ENCODE measurements around the gene AP5Z1. TPM values are rescaled to one million over a fixed set of nuclear protein-coding genes. Genes with fewer than 3 reads are reported as not detected.

Gene AP5Z1, protein sequence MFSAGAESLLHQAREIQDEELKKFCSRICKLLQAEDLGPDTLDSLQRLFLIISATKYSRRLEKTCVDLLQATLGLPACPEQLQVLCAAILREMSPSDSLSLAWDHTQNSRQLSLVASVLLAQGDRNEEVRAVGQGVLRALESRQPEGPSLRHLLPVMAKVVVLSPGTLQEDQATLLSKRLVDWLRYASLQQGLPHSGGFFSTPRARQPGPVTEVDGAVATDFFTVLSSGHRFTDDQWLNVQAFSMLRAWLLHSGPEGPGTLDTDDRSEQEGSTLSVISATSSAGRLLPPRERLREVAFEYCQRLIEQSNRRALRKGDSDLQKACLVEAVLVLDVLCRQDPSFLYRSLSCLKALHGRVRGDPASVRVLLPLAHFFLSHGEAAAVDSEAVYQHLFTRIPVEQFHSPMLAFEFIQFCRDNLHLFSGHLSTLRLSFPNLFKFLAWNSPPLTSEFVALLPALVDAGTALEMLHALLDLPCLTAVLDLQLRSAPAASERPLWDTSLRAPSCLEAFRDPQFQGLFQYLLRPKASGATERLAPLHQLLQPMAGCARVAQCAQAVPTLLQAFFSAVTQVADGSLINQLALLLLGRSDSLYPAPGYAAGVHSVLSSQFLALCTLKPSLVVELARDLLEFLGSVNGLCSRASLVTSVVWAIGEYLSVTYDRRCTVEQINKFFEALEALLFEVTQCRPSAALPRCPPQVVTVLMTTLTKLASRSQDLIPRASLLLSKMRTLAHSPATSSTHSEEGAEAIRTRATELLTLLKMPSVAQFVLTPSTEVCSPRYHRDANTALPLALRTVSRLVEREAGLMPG
- polyA plus RNA-seq = 33.4 TPM
- long read RNA-seq, donor 1, transcript AP5Z1-201 (17 exons, 2,889 nt) = major isoform, 7 of 8 reads
- long read RNA-seq, donor 1, partial matches to known transcripts = 0 of 8 reads
- long read RNA-seq, donor 1, other reads (novel, unspliced or antisense) = 0 of 8 reads
- long read RNA-seq, donor 2, transcript AP5Z1-201 (17 exons, 2,889 nt) = major isoform, 6 of 26 reads
- long read RNA-seq, donor 2, partial matches to known transcripts = 19 of 26 reads
- long read RNA-seq, donor 2, other reads (novel, unspliced or antisense) = 0 of 26 reads
- long read RNA-seq, donor 3, transcript AP5Z1-201 (17 exons, 2,889 nt) = major isoform, 5 of 6 reads
- long read RNA-seq, donor 3, partial matches to known transcripts = 0 of 6 reads
- long read RNA-seq, donor 3, other reads (novel, unspliced or antisense) = 0 of 6 reads
- long read RNA-seq, donor 4, partial matches to known transcripts = 0 of 1 reads
- long read RNA-seq, donor 4, other reads (novel, unspliced or antisense) = 0 of 1 reads
- long read RNA-seq, donor 5, partial matches to known transcripts = 7 of 9 reads
- long read RNA-seq, donor 5, other reads (novel, unspliced or antisense) = 0 of 9 reads
- long read RNA-seq, donor 6, partial matches to known transcripts = 0 of 4 reads
- long read RNA-seq, donor 6, other reads (novel, unspliced or antisense) = 0 of 4 reads
- long read RNA-seq, donor 7 = 0 reads
- long read RNA-seq, donor 8, partial matches to known transcripts = 0 of 6 reads
- long read RNA-seq, donor 8, other reads (novel, unspliced or antisense) = 0 of 6 reads
- long read RNA-seq, donor 9, transcript AP5Z1-201 (17 exons, 2,889 nt) = major isoform, 5 of 8 reads
- long read RNA-seq, donor 9, partial matches to known transcripts = 0 of 8 reads
- long read RNA-seq, donor 9, other reads (novel, unspliced or antisense) = 0 of 8 reads
- long read RNA-seq, donor 10, partial matches to known transcripts = 7 of 12 reads
- long read RNA-seq, donor 10, other reads (novel, unspliced or antisense) = 0 of 12 reads
- long read RNA-seq, donor 11, partial matches to known transcripts = 0 of 6 reads
- long read RNA-seq, donor 11, other reads (novel, unspliced or antisense) = 0 of 6 reads

DNA sequence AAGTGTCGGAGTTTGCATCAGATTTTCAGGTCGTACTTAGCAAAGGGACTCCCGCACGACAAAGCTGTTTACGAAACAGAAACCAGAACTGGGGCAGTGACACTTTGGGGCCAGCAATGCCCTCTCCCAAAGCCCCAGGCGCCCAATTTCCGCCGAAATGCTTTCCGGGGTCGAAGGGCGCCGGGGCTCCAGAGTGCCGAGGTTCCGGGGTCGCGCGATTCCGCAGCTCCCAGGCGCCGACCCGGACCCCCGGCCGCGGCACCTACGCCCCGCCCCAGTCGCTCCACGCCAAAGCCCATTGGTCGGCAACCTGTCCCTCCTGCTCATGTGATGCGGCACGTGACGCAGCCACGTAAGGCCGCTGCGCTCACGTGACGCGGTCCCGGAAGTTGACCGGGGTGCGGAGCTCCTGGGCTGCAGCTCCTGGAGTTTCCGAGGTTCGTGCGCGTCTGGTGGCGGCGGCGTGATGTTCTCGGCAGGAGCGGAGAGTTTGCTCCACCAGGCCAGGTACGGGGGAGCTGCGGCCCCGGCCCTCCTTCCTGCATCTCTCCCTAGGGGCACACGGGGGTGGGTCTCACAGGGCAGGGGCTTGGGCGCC is at the start of gene AP5Z1:
Gene AP5Z1 (plus strand): TSS at position 374 of the 598 bp plus-strand sequence. CDS start 93 bp downstream, at position 467.
- peaks cover 13% of the 10 kb centered on the region for H3K4me1 ChIP-seq (ENCODE audit: control insufficient read depth, insufficient read depth, low read length)
- H3K4me3 ChIP-seq (ENCODE audit: low read length) = peak within 1 kb of the TSS; percentile 97
- H3K27me3 ChIP-seq (ENCODE audit: control insufficient read depth, insufficient read depth, low read length) = no peaks in the 10 kb centered on the region
- H3K36me3 ChIP-seq (ENCODE audit: control insufficient read depth, insufficient read depth, low read length) = peaks cover 7% of the 10 kb centered on the region
- peak; percentile 98 for DNase-seq
- no peaks in the 10 kb centered on the region for H3K9me3 ChIP-seq (ENCODE audit: control insufficient read depth, low read depth, low read length)
- WGBS (ENCODE audit: insufficient coverage, low lambda C conversion rate) = no CpG with 5 or more reads among the region's 55 CpGs
- peak within 1 kb of the TSS; percentile 83 for H3K27ac ChIP-seq (ENCODE audit: low read length)

GRCh38 chr7:4725850-4726450 is 49.5 kb upstream of the AP5Z1 start:
- Histone ChIP-seq H3K4me1 (ENCODE audit: control insufficient read depth, insufficient read depth, low read length) (peaks cover 11% of the 10 kb centered on the region), H3K4me3 (ENCODE audit: low read length) (no peak overlapping the region), H3K27me3 (ENCODE audit: control insufficient read depth, insufficient read depth, low read length) (no peaks in the 10 kb centered on the region), H3K27ac (ENCODE audit: low read length) (peak overlapping the region; percentile 82), H3K36me3 (ENCODE audit: control insufficient read depth, insufficient read depth, low read length) (peaks cover 29% of the 10 kb centered on the region), H3K9me3 (ENCODE audit: control insufficient read depth, low read depth, low read length) (no peaks in the 10 kb centered on the region)
- DNase-seq = no peak
- WGBS (ENCODE audit: insufficient coverage, low lambda C conversion rate) = no CpG with 5 or more reads among the region's 15 CpGs

DNA sequence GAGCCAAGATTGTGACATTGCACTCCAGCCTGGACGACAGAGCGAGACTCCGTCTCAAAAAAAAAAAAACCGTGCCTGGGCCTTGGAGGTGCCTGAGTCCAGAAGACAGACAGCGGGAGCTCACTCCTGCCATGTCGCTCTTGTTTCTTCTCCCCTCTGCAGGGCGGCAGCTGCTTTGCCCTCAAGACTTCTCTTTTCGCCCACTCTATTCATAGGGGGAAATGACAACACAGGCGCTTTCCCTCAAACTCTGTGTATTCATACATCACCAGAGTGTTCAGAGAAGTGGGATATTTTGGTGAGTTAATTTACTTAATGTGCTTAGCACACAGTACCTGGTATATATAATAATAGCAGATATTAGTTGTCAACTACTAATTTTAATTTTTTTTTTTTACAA is 48.9 kb upstream of the AP5Z1 start:
- Histone ChIP-seq H3K9me3 (ENCODE audit: control insufficient read depth, low read depth, low read length) (no peaks in the 10 kb centered on the region), H3K27ac (ENCODE audit: low read length) (no peak overlapping the region), H3K4me1 (ENCODE audit: control insufficient read depth, insufficient read depth, low read length) (peaks cover 11% of the 10 kb centered on the region), H3K36me3 (ENCODE audit: control insufficient read depth, insufficient read depth, low read length) (peaks cover 32% of the 10 kb centered on the region), H3K4me3 (ENCODE audit: low read length) (no peak overlapping the region), H3K27me3 (ENCODE audit: control insufficient read depth, insufficient read depth, low read length) (no peaks in the 10 kb centered on the region)
- WGBS (ENCODE audit: insufficient coverage, low lambda C conversion rate) = 100% methylated on average over 2 of the region's 9 CpGs
- no peak for DNase-seq

- no peaks in the 10 kb centered on the region for H3K9me3 ChIP-seq (ENCODE audit: control insufficient read depth, low read depth, low read length)
- WGBS (ENCODE audit: insufficient coverage, low lambda C conversion rate) = no CpG with 5 or more reads among the region's 20 CpGs
- H3K4me1 ChIP-seq (ENCODE audit: control insufficient read depth, insufficient read depth, low read length) = peaks cover 11% of the 10 kb centered on the region
- H3K4me3 ChIP-seq (ENCODE audit: low read length) = no peak overlapping the region
- no peaks in the 10 kb centered on the region for H3K27me3 ChIP-seq (ENCODE audit: control insufficient read depth, insufficient read depth, low read length)
- no peak overlapping the region for H3K27ac ChIP-seq (ENCODE audit: low read length)
- H3K36me3 ChIP-seq (ENCODE audit: control insufficient read depth, insufficient read depth, low read length) = peaks cover 28% of the 10 kb centered on the region
- DNase-seq = no peak
Observed at GRCh38 chr7:4727914-4728705, 47.3 kb upstream of the AP5Z1 start.

GRCh38 chr7:4729266-4729665 is 46.2 kb upstream of the AP5Z1 start:
- Histone ChIP-seq H3K9me3 (ENCODE audit: control insufficient read depth, low read depth, low read length) (no peaks in the 10 kb centered on the region), H3K27me3 (ENCODE audit: control insufficient read depth, insufficient read depth, low read length) (no peaks in the 10 kb centered on the region), H3K27ac (ENCODE audit: low read length) (no peak overlapping the region), H3K4me1 (ENCODE audit: control insufficient read depth, insufficient read depth, low read length) (peaks cover 11% of the 10 kb centered on the region), H3K4me3 (ENCODE audit: low read length) (no peak overlapping the region), H3K36me3 (ENCODE audit: control insufficient read depth, insufficient read depth, low read length) (peaks cover 25% of the 10 kb centered on the region)
- WGBS (ENCODE audit: insufficient coverage, low lambda C conversion rate) = no CpG with 5 or more reads among the region's 19 CpGs
- no peak for DNase-seq

GRCh38 chr7:4730276-4730675 is 45.1 kb upstream of the AP5Z1 start:
- no peak for DNase-seq
- H3K4me1 ChIP-seq (ENCODE audit: control insufficient read depth, insufficient read depth, low read length) = peaks cover 3% of the 10 kb centered on the region
- WGBS (ENCODE audit: insufficient coverage, low lambda C conversion rate) = no CpG with 5 or more reads among the region's 19 CpGs
- H3K9me3 ChIP-seq (ENCODE audit: control insufficient read depth, low read depth, low read length) = no peaks in the 10 kb centered on the region
- peaks cover 25% of the 10 kb centered on the region for H3K36me3 ChIP-seq (ENCODE audit: control insufficient read depth, insufficient read depth, low read length)
- no peak overlapping the region for H3K27ac ChIP-seq (ENCODE audit: low read length)
- H3K4me3 ChIP-seq (ENCODE audit: low read length) = no peak overlapping the region
- no peaks in the 10 kb centered on the region for H3K27me3 ChIP-seq (ENCODE audit: control insufficient read depth, insufficient read depth, low read length)

DNA sequence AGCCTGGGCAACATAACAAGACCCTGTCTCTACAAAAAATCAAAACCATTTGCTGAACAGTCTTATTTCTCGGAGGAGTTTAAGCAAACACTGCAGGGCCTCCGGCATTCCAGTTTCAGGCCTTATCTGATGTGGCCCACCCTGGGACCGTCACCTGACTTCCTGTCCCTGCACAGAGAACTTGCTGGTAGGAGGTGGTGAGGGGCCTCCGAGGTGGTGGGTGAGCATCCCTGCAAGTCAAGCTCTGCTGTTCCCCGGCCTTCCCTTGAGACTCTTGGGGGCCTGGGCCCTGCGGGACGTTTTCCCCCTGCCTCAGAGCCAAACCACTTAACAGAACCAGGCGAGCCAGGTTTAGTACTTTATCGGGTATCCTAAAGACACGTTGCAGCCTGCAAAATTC is 44.5 kb upstream of the AP5Z1 start:
- no peaks in the 10 kb centered on the region for H3K27me3 ChIP-seq (ENCODE audit: control insufficient read depth, insufficient read depth, low read length)
- no CpG with 5 or more reads among the region's 10 CpGs for whole genome bisulfite sequencing (ENCODE audit: insufficient coverage, low lambda C conversion rate)
- no peaks in the 10 kb centered on the region for H3K4me1 ChIP-seq (ENCODE audit: control insufficient read depth, insufficient read depth, low read length)
- peaks cover 25% of the 10 kb centered on the region for H3K36me3 ChIP-seq (ENCODE audit: control insufficient read depth, insufficient read depth, low read length)
- no peak overlapping the region for H3K4me3 ChIP-seq (ENCODE audit: low read length)
- no peak for DNase-seq
- H3K27ac ChIP-seq (ENCODE audit: low read length) = no peak overlapping the region
- no peaks in the 10 kb centered on the region for H3K9me3 ChIP-seq (ENCODE audit: control insufficient read depth, low read depth, low read length)

- Histone ChIP-seq H3K36me3 (ENCODE audit: control insufficient read depth, insufficient read depth, low read length) (peaks cover 25% of the 10 kb centered on the region), H3K4me3 (ENCODE audit: low read length) (no peak overlapping the region), H3K4me1 (ENCODE audit: control insufficient read depth, insufficient read depth, low read length) (no peaks in the 10 kb centered on the region), H3K27ac (ENCODE audit: low read length) (no peak overlapping the region), H3K27me3 (ENCODE audit: control insufficient read depth, insufficient read depth, low read length) (no peaks in the 10 kb centered on the region), H3K9me3 (ENCODE audit: control insufficient read depth, low read depth, low read length) (no peaks in the 10 kb centered on the region)
- no peak for DNase-seq
- WGBS (ENCODE audit: insufficient coverage, low lambda C conversion rate) = no CpG with 5 or more reads among the region's 16 CpGs
Observed at GRCh38 chr7:4731803-4732202, 43.6 kb upstream of the AP5Z1 start.

Measured in large intestine (tissue), 12 donors.